Type B pancreatic cell (in vitro differentiated cells): ENCODE results near the gene ANXA10. TPM values are rescaled to one million over a fixed set of nuclear protein-coding genes. Genes with fewer than 3 reads are reported as not detected.

ENCODE experiments used
- DNase-seq: peaks from one replicate; pipeline ENCODE4 v3.0.0; 2021; ENCODE audit warnings: mixed read lengths; ENCODE audit not compliant: unreplicated experiment; ENCODE audit errors: extremely low spot score
- H3K27ac Mint-ChIP-seq: 2 replicates; pipeline ENCODE4 v1.8.0; 2021; ENCODE audit warnings: mild to moderate bottlenecking, mixed read lengths
- H3K27me3 Mint-ChIP-seq: 2 replicates; pipeline ENCODE4 v1.8.0; 2021; ENCODE audit warnings: mixed read lengths
- H3K36me3 Mint-ChIP-seq: 2 replicates; pipeline ENCODE4 v1.8.0; 2021; ENCODE audit warnings: mixed read lengths
- H3K4me1 Mint-ChIP-seq: one replicate; pipeline ENCODE4 v1.8.0; 2021; ENCODE audit warnings: mixed read lengths; ENCODE audit not compliant: unreplicated experiment
- H3K4me3 Mint-ChIP-seq: 2 replicates; pipeline ENCODE4 v1.8.0; 2021; ENCODE audit warnings: mild to moderate bottlenecking, mixed read lengths
- H3K9me3 Mint-ChIP-seq: 2 replicates; pipeline ENCODE4 v1.8.0; 2021; ENCODE audit warnings: mixed read lengths
- CTCF ChIP-seq: fragments of 200-600 bp; sonication (generic); conservative IDR thresholded peaks from 2 replicates; pipeline ENCODE4 v1.5.0; 2021; ENCODE audit warnings: antibody characterized with exemption, mild to moderate bottlenecking
- total RNA-seq: library from RNA; stranded (reverse); gene quantifications from 2 replicates; pipeline ENCODE4 v1.2.1, GENCODE V29; 2021; ENCODE audit warnings: low replicate concordance

ANXA10 gene
- total RNA-seq, 1 donor from 2014 or later = 39.8 TPM

GRCh38 chr4:168183717-168184571 lies 91.6 kb downstream of the ANXA10 start:
- Mint-ChIP-seq H3K27ac (no peak overlapping the region), H3K36me3 (no peaks in the 10 kb centered on the region), H3K9me3 (no peaks in the 10 kb centered on the region), H3K4me3 (no peak overlapping the region), H3K4me1 (peaks cover 8% of the 10 kb centered on the region), H3K27me3 (no peaks in the 10 kb centered on the region)
- peak; percentile 86 for TF ChIP-seq CTCF
- DNase-seq = no peak

GRCh38 chr4:168188754-168189153 lies 96.4 kb downstream of the ANXA10 start:
- no peak for DNase-seq
- no peak for TF ChIP-seq CTCF
- Mint-ChIP-seq H3K4me1 (peaks cover 6% of the 10 kb centered on the region), H3K9me3 (no peaks in the 10 kb centered on the region), H3K36me3 (no peaks in the 10 kb centered on the region), H3K27ac (no peak overlapping the region), H3K27me3 (no peaks in the 10 kb centered on the region), H3K4me3 (no peak overlapping the region)

GRCh38 chr4:168197926-168198325 lies 105.6 kb downstream of the ANXA10 start:
- H3K4me1 Mint-ChIP-seq = no peaks in the 10 kb centered on the region
- no peaks in the 10 kb centered on the region for H3K36me3 Mint-ChIP-seq
- peaks cover 16% of the 10 kb centered on the region for H3K9me3 Mint-ChIP-seq
- no peak overlapping the region for H3K4me3 Mint-ChIP-seq
- H3K27me3 Mint-ChIP-seq = no peaks in the 10 kb centered on the region
- no peak for TF ChIP-seq CTCF
- DNase-seq = no peak
- no peak overlapping the region for H3K27ac Mint-ChIP-seq

GRCh38 chr4:168199260-168199957 lies 107.1 kb downstream of the ANXA10 start:
- Mint-ChIP-seq H3K27me3 (no peaks in the 10 kb centered on the region), H3K27ac (no peak overlapping the region), H3K4me3 (no peak overlapping the region), H3K4me1 (no peaks in the 10 kb centered on the region), H3K36me3 (no peaks in the 10 kb centered on the region), H3K9me3 (peaks cover 22% of the 10 kb centered on the region)
- TF ChIP-seq CTCF = no peak
- no peak for DNase-seq

- Mint-ChIP-seq H3K4me3 (no peak overlapping the region), H3K4me1 (no peaks in the 10 kb centered on the region), H3K27ac (no peak overlapping the region), H3K27me3 (no peaks in the 10 kb centered on the region), H3K9me3 (peaks cover 28% of the 10 kb centered on the region), H3K36me3 (no peaks in the 10 kb centered on the region)
- no peak for DNase-seq
- no peak for TF ChIP-seq CTCF
Observed at GRCh38 chr4:168200685-168201084, 108.3 kb downstream of the ANXA10 start.
